Glomerular endothelial cell (primary cell): ENCODE data around the gene MAG. TPM values are rescaled to one million over a fixed set of nuclear protein-coding genes. Genes with fewer than 3 reads are reported as not detected.

ENCODE experiments used
- DNase-seq: peaks from one replicate; pipeline ENCODE4 v3.0.0-alpha.2; 2011; ENCODE audit warnings: low read depth, low spot score; ENCODE audit errors: extremely low read depth
- total RNA-seq: library from RNA; depleted of rRNA; stranded (reverse); fragments of >200 nt; gene quantifications from 2 replicates; pipeline ENCODE4 v1.2.3, GENCODE V29; 2015

MAG gene
- total RNA-seq, 1 donor from 2014 or later: not detected

GRCh38 chr19:35265126-35265899 is 26.6 kb upstream of the MAG start:
- DNase-seq: no peak

- DNase-seq: no peak
Observed at GRCh38 chr19:35265900-35266519, 26.0 kb upstream of the MAG start.

- no peak for DNase-seq
Observed at GRCh38 chr19:35266520-35267352, 25.2 kb upstream of the MAG start.

- no peak for DNase-seq
Observed at GRCh38 chr19:35267353-35267817, 24.6 kb upstream of the MAG start.

- no peak for DNase-seq
Observed at GRCh38 chr19:35267818-35268535, 24.0 kb upstream of the MAG start.

- DNase-seq: no peak
Observed at GRCh38 chr19:35268536-35269437, 23.2 kb upstream of the MAG start, which contains the start of gene USF2. Gene USF2 (plus strand): TSS chr19:35268962. CDS start chr19:35269102, 140 bp downstream.

GRCh38 chr19:35269438-35270117 is 22.4 kb upstream of the MAG start:
- DNase-seq: peak; percentile 14

GRCh38 chr19:35270381-35270811 is 21.6 kb upstream of the MAG start:
- DNase-seq: no peak

GRCh38 chr19:35271546-35271945 is 20.4 kb upstream of the MAG start:
- no peak for DNase-seq

- no peak for DNase-seq
Observed at GRCh38 chr19:35272122-35272719, 19.7 kb upstream of the MAG start.

GRCh38 chr19:35272954-35273649 is 18.9 kb upstream of the MAG start:
- no peak for DNase-seq

- DNase-seq: no peak
Observed at GRCh38 chr19:35273686-35274259, 18.2 kb upstream of the MAG start.

GRCh38 chr19:35274323-35274722 is 17.6 kb upstream of the MAG start:
- no peak for DNase-seq

GRCh38 chr19:35276706-35277281 is 15.2 kb upstream of the MAG start:
- no peak for DNase-seq

- DNase-seq: no peak
Observed at GRCh38 chr19:35278578-35279284, 13.2 kb upstream of the MAG start.

GRCh38 chr19:35279374-35279773 is 12.6 kb upstream of the MAG start:
- no peak for DNase-seq
